ENCODE results near the gene POU2F1.
"Not testable (repeated sequence)": the region's sequence is repeated elsewhere in the genome, so short reads cannot be mapped to it uniquely, and the experiment has no call there.

The POU2F1 gene

DNA sequence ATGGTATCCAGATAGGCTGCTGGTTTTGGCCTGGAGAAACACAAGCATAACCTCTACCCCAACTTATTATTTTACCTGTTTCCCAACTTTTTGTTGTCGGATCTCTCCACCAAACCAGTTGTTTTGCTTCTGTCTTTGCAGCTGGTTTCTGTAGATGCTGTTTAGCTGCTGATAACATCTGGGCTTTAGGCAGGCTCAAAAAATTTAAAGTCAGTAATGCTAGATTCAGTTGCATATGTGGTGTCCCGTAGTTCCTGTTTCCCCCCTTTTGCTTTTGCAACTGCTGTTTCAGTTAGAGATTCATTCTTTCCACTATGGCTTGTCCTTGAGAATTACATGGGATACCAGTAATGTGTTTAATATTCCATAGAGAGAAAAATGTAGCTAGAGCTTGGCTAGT lies 98.5 kb downstream of the POU2F1 start:
- DNase-seq, result not testable (repeated sequence)

DNA sequence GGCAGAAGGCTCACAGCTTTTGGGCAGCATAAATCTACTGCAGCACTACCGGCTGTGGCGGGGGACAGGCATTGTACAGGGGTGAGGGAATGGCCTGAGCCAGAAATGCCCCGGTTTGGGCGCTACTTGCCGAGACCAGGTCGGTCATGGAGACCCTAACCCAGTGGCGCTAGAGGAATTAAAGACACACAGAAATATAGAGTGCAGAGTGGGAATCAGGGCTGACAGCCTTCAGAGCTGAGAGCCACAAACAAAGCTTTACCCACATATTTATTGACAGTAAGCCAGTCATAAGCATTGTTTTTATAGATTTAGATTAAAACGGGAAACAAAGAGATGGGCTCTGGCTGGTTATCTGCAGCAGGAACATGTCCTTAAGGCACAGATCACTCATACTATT lies 101.8 kb downstream of the POU2F1 start:
- DNase-seq, result no peak

DNA sequence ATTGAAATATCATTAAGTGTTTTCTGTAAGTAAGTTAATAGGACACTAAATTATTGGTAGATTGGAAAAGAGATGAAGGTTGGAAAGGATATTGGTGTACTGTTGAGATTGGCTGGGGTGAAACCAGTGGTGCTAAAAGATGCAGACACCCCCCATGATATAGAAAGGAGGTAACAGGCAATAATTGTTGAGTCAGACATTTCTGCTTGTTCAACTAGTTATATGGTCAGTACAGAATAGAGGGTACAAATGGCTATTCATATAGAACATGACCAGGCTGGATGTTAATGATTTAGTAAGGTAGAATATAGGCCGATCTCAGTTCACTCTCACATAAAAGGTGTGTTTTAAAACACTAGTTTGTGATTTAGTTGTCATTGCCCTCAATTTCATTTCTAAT lies 104.5 kb downstream of the POU2F1 start:
- DNase-seq, result no peak

DNA sequence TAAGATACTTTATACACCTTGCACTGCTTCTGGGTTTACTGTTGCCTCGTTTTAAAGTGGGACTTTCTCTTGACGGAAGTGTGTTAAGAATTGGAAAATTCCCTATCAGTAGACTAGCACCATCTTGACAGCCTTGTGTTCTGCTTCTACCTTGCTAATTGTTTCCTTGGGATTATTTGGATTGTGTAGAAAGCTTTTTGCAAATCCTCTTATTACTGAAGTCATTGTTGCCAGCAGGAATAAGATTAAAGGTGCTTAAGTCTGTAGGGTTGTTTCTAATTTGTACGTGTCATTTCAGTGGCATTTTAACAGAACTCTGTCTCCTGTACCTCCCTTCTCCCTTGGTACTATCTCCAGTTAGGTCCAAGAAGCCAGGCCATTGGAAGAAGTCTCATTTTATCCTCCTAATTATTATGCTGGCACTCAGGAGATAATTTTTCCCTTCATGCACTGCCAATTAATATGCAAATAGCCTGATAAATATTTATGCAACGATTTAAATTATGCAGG lies 107.7 kb downstream of the POU2F1 start:
- DNase-seq, result no peak

DNA sequence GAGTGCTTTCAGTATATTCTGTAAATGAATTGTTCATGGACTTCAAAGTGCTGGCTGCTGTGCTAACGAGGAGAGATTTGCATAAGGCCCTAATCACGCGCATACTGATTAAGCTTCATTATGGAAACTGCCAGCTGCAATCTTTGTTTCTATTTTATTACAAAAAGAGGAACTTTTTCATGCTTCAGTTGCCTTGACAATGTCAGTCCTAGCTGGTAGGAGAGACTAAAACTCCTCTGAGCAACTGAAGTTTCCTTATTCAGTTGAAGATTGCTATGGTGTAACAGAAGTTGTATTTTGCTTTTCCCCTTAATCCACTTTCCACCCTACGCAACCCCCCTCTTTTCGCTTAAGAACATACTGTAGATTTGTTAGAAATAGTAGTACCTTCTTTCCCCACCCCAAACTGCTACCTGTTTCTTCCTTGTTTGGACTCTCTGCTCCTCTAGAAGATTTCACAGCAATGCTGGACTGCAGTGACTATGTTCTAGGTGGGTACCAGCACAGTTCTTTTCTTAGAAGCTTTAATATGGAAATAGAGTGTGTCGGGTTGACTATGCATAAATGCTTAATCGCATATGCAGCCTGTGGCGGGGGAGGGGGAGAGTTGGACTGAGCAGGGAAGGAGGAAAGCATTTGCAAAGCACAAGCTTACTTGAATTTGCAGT lies 108.3 kb downstream of the POU2F1 start:
- no peak for DNase-seq

DNA sequence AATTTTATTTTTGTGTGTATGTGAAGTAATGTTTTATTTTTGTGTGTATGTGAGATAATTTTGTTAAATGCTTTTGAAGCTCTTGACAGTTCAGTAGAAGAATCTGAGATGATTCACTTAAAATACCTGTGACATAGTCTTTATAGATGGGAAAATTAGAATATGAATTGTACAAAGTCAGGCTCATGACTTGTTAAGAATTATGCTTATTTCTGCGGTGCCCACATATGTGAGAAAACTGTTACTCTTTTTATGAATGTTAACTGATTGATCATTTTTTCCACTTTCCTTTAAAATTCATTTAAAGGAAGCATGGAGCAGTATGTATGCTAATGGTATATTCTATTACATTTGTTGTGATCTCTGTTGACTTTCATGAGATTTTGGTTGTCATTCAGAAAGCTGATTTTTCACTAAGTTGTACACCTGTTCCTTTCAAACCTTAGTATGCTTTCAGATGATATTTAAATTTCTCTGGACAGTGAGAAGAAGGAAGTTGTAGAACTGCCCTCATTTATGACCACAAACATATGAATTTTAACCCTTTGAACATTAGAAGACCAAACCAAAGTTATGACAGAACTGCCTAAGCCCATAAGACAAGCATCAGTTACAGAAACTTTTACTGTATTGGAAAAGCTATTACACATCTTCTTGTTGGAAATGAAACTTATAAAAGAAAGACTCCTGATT lies 110.1 kb downstream of the POU2F1 start:
- DNase-seq, result no peak

DNA sequence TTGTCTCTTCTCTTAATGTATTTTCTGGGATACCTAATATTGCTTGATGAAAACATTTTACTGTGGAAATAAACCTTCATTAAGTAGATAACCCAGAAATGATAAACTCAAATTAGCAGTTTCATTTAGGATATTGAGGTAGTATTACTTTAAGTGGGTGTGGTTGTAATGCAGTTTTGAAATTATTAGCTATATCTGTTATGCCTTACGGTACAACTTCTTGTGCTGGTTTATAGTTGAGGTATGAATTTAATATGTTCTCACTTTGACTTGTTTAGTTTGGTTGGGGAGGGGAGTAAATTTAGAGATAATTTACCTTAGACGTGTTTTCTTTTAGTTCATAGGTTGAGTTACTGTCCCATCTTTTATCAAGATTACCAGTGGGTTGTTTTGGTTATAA lies 111.0 kb downstream of the POU2F1 start:
- no peak for DNase-seq

DNA sequence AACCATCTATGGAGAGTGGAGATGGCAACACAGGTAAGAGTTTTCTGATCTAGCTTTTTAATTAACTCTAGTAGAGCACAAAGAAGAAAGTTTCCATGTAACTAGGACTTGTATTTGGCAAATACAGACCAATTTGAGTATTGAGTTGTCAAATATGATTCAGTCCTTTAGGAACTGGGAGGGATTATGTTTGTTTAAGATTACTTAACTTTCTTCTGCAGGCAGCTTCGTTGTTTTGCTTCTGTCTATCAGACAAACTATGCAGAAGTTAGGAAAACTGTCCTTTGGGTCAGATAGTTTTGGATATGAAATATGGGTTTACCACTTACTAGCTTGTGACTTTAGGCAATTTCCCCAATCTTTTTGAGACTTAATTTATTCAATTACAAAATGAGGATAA lies 111.8 kb downstream of the POU2F1 start:
- no peak for DNase-seq

DNA sequence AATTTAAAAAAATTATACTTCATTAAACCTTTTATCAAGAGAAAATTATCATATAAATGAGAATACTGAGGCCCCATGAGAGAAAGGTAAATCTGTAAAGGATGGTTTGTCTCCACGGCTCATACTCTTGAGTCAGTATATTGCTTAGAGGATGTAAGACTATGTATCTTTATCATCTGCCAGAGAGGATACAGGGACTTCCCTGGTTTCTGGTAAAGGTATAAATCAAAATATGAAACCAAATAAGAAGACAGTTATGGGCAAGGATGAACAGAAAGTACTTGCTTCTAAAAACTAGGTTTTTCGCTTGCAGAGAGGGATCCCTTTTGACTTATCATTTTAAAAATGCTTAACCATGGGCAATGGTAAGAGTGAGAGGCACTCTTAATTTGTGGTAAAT lies 112.4 kb downstream of the POU2F1 start:
- DNase-seq, result no peak

DNA sequence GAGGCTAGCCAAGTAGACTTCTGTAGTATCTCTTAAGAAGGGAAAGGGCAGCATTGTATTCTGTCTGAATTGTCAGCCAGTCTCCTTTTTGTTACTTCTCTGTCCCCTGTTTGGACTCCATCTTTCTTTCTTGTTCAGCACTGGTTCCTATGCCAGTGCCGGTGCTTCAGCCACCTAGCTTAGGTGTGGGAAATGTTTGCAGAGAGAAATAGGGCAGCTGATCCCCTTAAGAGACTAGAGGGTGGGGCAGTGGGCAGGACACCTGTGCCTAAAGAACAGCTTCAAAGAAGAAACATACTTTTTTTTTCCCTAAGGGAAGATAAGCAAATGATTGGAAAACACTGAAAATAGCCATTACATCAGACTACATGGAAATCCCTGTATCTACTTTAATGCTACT lies 113.0 kb downstream of the POU2F1 start:
- DNase-seq, result no peak

DNA sequence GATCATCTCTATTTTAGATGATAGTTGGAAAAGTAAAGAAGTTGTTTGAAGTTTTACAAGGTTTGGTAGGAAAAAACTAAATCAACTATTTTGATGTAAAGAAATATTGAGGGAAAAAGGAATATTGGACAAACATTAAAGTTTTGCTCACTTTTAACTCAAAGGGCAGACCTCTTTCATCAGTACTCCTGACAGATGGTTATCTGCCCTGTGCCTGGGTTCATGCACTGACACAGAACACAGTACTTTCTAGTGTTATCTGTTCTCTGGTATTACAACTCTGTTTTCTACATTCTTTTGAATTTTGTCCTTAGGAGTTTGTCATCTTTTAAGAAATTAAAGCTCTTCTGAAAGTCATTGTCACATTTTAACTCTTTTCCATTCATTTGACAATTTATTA lies 118.7 kb downstream of the POU2F1 start:
- no peak for DNase-seq

DNA sequence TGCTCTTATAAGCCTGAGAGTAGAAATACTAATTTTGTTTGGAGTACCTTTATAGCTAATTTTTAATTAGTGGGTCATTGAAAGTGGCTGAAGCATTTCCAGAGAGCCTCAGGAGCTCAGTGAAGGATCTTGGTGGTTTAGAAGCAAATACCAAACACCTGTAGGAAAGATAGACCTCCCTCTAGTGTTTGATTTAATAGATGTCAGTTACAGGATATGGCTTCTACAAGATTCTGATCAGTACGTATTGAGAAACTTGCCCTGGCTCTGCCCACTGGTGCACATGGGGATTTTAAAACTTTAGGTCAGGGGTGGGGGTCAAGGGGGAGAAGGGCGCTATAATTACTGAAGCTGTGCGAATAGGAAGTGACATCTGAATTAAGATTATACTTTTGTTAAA lies 122.2 kb downstream of the POU2F1 start:
- DNase-seq, result no peak

DNA sequence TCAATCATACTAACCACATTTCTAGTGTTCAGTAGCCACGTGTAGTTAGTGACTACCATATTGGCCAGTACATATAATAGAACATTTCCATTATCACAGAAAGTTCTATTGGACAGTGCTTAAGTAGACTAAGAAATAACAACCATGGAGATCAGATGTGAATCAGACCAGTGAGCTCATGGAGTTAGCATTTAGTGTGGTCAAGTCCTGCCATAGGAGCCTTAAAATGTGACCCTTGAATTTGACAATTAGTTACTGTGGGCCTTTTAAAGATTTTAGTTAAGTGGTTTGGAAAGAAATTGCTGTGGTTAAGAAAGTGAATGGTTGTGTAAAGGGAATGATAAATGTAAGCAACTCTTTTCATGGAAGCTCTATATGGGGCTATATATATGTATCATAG lies 123.4 kb downstream of the POU2F1 start:
- DNase-seq, result no peak

DNA sequence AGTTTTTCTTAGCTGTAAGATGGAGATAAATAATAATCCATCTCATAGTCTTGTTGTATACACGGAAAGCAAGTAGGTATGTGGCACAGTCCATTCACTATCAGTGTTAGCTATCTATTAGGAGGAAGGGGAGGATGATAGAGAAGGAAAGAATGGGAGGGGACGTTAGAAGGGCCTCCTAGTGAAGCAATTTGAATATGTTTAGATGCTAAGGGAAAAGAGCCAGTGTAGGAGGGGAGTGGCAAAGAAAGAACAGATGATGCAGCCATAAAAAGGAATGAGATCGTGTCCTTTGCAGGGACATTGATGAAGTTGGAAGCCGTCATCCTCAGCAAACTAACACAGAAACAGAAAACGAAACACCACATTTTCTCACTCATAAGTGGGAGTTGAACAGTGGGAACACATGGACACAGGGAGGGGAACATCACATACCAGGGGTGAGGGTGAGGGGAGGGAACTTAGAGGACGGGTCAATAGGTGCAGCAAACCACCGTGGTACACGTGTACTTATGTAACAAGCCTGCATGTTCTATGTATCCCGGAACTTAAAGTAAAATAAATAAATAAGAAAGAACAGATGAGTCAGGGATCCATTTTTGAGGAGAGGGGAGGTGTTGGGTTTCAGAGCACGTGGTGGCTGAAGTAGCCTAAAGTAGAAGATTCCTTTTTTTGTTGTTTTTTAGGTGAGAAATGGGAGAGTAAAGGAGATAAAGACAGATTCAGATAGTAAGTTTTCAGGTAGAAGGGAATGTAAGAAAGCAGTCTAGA lies 124.1 kb downstream of the POU2F1 start:
- no peak for DNase-seq

DNA sequence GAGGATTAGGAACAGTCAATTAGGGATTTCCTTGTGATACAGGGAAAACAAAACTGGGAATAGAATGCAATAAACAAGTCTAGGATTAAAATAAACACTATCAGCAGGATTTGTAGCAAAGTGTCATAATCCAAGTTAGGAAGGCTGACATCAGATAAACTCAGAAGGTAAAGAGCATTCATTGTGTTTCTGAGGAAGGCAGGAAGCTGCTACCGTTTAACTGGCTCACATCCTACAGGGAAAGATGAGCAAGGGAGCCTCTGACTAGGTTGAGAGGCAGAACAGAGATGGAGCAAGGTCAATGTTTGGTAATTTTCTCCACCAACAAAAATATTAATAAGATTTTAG lies 124.7 kb downstream of the POU2F1 start:
- no peak for DNase-seq

DNA sequence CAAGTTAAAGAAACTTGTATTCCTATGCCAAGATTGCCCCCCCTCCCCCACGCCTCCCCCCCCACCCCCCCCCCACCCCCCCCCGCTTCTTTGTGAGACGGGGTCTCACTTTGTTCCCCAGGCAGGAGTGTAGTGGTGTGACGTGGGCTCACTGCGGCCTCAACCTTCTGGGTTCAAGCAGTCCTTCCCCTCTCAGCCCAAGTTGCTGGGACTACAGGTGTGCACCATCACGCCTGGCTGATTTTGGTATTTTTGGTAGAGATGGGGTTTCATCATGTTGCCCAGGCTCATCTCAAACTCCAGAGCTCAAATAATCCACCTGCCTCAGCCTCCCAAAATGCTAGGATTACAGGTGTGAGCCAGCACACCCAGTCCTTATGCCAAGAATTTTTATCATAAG lies 136.6 kb downstream of the POU2F1 start:
- no peak for DNase-seq

DNA sequence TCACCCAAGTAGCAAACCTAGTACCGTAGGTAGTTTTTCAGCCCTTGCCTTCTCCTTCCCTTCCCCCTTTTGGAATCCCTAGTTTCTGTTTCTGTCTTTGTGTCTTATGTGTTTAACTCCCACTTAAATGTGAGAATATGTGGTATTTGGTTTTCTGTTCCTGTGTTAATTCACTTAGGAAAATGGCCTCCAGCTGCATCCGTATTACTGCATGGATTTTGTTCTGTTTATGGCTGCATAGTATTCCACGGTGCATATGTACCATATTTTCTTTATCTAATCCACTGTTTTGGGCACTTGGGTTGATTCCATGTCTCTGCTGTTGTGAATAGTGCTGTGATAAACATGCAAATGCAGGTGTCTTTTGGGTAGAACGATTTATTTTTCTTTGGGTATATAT lies 138.6 kb downstream of the POU2F1 start:
- DNase-seq, result no peak

DNA sequence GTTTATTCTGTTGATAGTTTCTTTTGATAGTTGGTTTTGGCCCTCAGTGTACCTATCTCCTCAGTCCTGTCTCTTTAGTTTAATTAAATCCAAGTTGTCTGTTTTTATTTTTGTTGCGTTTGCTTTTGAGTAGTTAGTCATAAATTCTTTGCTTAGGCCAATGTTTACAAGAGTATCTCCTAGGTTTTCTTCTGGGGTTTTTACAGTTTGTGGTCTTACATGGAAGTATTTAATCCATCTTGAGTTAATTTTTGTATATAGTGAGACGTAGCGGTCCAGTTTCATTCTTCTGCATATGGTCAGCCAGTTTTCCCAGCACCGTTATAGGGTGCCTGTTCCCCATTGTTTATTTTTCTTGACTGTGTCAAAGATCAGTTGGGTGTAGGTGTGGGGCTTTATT lies 139.4 kb downstream of the POU2F1 start:
- no peak for DNase-seq

DNA sequence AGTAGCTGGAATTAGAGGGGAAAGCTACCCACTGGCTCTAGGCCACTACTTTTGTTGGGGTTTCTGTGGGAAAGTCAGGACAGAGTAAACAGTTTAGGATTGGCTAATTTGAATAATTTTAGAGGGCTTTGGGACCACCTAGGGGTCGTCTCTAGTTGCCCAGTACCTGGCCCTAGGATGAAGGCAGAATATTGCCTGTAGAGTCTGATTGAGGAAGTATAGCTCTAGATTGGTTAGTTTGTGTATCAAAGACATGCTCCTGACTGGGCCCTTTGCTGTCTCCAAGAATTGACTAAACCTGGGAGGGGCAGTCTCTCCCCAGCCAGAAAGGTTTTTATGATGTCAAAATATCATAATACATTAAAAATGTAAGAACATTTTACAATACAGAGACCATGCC lies 142.0 kb downstream of the POU2F1 start:
- no peak for DNase-seq

DNA sequence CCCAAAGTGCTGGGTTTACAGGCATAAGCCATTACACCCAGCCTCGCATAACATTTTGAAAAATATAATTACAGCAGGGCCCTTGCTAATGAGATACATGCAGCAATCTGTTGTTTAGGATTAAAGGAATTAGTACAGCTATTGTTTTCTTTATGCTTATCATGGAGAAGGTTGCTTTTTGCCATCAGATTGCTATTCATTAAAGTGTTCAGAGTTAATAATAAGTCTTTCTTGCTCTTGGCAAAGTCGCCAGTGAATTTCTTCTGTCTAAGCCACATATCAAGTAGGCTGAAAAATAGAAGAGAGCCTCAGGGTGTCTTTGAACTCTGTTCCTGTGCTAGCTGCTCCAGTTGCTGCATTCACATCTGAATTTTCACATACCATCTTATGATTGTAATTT lies 144.1 kb downstream of the POU2F1 start:
- DNase-seq, result no peak

DNA sequence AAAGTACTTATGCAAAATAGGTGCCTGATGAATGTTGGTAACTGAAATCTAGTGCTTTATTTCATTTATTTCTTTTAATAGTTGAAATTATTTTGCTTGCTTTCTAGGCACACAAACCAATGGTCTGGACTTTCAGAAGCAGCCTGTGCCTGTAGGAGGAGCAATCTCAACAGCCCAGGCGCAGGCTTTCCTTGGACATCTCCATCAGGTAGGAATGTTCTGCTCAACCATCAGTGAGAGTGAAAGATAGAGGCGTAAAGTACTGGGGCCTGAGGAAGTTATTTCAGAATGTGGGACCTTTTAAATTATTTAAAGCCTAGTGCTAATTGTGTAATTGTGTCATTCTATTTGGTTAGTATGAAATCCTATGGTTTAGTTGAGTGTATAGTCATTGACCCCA lies 144.7 kb downstream of the POU2F1 start:
- no peak for DNase-seq

DNA sequence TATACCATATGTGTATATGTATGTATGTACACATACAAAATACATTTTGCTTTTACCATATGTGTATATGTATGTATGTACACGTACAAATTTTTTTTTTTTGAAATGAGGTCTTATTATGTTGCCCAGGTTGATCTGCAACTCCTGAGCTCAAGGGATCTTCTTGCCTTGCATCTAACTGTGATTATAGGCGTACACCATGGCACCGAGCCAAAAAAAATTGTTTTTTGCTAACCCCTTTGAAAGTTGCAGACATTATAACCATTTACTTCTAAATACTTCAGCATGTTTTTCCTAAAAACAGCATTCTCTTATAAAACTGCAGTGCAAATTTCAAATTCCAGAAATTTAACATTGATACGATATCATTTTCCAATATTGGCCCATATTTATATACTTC lies 147.0 kb downstream of the POU2F1 start:
- DNase-seq, result no peak

DNA sequence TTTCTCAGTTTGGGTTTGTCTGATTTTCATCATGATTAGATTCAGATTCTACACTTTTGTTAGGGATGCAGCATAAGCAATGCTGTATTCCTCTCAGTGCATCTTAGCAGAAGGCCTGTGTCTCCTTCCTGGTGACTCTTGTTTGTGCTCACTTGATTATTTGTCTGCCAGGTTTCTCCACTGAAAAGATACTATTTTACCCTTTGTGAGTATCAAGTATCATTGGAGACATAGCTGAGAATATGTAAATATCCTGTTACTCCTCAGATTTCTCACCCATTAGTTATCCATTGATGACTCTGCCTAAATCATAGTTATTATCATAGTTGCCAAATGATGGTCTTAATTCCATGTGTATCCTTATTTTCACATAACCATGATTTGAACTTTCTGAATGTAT lies 148.5 kb downstream of the POU2F1 start:
- DNase-seq, result no peak

DNA sequence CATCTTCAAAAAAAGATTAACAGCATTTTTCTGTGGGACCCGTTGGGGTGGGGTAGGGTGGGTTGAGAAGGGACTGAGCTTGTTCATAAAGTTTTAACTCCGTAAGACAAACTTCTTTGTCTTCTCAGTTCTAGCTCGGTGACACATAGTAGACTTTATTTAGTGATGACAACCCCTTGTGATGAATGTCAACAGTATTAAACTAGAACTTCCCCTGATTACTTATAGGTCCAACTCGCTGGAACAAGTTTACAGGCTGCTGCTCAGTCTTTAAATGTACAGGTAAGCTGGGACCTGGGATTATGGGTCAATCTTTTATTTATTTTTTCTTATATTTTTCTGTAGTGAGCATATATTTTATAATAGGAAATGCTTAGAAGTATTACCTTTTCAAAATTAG lies 149.2 kb downstream of the POU2F1 start:
- no peak for DNase-seq

All from NCI-H2227 treated with DMSO at 0.1 percent for 48 hours (cell line).